HG02973 (cell line): ENCODE data around the gene RNF166.
"Not testable (repeated sequence)": the region's sequence is repeated elsewhere in the genome, so short reads cannot be mapped to it uniquely, and the experiment has no call there.

Experiments used
- ATAC-seq: cut with Tn5 transposase; IDR thresholded peaks from one replicate; pipeline ENCODE4 v1.9.1; 2021; ENCODE audit warnings: moderate library complexity; ENCODE audit not compliant: unreplicated experiment

Gene RNF166

DNA sequence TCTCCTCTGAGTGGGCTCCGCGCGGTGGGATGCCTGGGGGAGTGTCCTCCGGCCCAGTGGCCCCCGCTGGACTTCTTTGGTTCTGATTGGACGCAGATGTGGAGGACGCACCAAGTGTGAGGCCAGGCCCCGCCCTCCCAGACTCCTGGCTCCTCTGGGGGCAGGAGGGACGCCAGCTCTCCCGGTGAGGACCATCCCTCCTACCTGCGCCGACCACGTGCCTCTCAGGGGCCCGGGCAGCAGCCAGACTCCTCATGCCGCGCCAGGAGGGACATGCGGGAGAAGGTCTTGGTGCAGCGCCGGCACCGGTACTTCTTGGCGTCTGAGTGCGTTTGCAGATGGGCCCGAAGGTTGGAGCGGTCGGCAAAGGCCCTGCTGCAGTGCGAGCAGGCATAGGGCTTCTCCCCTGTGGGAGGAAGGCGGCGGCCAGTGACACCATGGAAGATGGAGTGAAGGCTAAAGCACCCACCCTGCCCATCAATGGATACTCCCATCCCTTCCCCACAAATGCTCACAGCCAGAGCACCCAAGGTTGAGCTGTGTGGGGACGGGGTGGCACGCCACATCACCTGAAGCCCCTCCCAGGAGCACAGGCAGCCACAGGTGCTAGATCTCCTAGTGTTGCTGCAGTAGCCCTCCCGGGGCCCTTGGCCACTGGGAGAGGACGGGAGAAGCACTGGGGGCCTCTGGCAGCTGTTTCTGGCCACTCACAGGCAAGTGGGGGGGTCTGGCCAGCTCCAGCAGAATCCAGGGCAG lies 27.8 kb downstream of the RNF166 start:
- ATAC-seq: no peak

DNA sequence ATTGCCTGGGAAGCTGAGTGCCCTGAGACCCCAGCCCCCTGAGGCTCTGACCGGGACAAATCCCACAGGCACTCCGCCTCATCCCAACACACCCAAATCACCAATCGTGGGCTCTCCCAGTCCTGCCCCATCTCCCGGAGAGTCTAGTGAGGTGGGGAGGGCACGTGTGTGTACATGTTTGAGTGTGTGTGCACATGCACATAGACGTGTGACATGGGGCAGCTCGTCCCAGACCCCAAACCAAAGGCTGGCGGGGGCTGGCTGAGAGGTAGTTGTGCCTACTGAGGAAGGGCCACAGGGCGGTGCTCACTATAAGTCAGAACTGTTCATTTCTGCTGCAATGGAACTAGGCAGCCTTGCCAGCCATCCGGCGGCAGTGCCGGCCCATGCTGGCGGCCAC lies 28.5 kb downstream of the RNF166 start:
- ATAC-seq: no peak

DNA sequence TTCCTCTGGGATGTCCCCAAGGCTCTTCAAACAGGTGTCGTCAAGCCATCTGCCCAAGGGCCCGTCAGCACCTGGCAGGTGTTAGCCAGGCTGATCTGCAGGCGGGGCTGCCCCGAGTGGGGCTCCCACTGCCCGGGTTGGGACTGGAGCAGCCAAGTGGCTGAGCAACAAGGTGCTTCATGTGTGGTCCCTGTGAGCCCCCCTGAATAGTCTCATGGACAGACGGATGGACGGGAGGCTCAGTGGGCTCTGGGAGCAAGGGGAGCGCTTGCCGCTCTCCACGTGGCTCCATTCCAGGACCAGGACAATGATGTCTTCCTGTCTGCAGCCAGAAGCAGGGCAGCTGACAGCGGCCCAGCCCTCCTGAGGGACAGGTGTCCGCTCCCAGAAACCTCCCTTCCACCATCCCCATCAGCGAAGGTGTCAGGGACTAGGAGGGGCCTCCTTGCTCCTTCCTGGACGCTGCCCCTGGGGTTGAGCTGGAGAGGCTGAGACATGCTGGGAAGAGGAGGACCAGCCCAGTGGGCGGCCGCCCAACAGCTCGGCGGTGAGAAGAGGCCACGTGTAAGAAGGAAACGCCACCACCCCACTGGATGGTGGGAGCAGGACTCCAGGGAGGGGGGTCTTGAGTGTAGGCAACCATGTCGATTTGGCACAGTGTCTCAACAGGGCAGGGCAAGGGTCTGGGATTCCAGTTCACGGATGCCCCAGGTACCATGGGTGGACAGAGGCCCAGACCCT lies 29.5 kb downstream of the RNF166 start:
- no peak for ATAC-seq

- ATAC-seq: no peak
Measured at GRCh38 chr16:88673716-88674379, 32.4 kb downstream of the RNF166 start.

DNA sequence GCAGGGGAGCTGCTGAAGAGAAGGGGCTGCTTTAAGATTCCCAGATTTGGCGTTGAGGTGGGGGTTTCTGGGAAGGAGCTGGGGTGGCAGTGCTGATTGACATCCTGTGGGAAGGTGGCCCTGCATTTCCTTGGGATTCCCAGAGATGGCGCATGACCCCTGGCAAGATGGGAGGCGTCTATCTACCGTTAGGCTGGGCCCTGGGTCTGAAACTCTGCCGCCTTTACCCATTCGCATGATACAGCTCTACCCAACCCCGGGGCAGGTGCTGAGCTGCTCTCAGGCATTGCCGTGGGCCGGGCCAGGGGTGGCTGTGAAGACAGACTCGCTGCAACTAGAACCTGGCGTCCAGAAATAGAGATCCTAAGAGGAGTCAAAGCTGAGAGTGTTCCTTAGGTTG lies 33.4 kb downstream of the RNF166 start:
- no peak for ATAC-seq

- ATAC-seq: no peak
Measured at GRCh38 chr16:88671806-88672205, 34.4 kb downstream of the RNF166 start.

DNA sequence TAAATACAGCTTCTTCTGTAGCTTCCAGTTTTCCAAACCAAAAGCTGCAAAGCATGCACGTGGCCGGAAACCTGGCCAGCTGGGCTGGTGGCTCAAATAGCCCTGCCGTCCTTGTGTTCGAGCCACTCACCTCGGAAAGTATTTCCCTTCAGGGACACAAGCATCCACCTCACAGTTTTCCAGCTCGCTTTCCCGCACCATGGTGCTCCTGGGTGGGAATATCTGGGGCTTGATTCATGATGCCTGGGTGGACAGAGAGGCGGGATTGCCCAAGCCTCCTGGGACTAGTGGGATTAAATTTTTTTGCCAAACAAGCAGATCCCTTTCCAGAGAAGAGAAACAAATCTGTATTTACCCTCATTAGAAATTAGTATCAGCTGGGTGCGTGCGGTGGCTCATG lies 36.2 kb downstream of the RNF166 start:
- ATAC-seq: no peak

GRCh38 chr16:88669493-88669892 lies 36.7 kb downstream of the RNF166 start:
- ATAC-seq: not testable (repeated sequence)

DNA sequence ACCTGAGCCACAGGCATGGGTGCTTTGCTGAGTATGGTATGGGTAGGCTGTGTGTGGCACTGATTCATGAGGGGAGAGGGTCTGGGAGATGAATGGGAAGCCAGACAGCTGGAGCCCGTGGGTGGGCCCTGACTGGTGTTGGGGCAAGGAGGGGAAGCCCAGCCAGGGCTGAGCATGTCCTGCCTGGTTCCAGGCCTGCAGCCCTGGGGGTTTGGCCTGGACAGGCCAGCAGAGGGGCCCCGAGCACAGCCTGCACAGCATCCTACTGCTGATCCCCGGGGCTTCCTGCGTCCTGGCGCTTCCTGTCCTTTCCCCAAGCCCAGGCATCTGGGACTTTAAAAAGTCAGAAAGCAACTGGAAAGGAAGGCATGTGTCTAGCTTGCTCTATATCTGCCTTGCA lies 38.7 kb downstream of the RNF166 start:
- ATAC-seq: no peak

GRCh38 chr16:88665570-88665969 lies 40.6 kb downstream of the RNF166 start:
- ATAC-seq: no peak

DNA sequence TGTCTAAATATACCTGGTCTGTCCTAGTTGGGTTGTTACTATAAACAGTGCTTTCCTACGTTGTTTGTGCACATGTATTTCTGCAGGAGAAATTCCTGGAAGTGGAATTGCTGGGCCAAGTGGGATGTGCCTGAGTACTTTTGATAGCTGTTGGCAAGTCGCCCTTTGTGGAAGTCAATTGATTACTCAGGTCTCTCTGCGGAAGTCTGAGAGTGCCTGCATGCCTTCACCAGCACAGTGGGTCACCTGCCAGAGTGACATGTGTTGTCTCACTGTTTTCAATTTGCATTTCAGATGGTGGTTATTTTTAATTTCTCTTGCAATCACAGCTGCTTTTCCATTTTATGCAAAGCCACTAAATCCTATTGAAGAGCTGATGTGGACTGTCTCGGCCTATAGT lies 41.1 kb downstream of the RNF166 start:
- ATAC-seq: no peak

DNA sequence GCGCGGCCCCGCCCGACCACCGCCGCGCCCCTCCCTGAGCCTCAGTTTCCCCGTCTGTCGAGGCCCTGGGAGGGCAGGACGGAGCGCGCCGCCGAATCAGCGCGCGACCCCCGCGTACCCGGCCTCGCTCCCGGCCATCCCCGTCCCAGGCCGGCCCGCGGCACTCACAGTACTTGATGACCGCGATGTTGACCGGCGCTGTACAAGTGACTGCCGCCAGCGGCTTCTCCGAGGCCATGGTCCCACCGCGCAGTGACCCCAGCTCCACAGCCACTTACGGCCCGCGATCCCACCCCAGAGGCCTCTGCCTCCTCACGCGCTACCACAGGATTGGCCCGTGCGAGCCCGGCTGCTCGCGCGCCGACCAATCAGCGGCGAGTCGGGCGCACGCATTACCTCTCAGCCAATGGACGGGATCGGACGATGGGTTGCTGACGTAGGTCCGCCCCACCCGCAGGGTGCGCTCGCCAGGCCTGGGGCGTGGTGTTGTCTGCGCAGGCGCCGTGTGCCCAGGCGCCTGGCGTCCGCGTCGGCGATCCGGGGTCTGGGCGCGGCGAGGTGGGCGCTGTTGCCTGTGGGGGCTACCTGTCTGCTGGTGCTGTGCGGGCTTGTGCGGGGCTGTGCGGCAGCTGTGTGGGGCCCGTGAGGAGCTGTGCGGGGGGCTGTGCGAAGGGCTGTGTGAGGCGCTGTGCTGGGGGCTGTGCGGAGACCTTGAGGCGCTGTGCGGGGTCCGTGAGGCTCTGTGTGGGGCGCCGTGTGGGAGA lies 43.2 kb downstream of the RNF166 start, which contains the start of gene MVD:
Gene MVD, minus strand, starts transcription at position 249 of the 764 bp plus-strand sequence. Its CDS starts 11 bp downstream, at position 238.
- peak; percentile 87 for ATAC-seq

DNA sequence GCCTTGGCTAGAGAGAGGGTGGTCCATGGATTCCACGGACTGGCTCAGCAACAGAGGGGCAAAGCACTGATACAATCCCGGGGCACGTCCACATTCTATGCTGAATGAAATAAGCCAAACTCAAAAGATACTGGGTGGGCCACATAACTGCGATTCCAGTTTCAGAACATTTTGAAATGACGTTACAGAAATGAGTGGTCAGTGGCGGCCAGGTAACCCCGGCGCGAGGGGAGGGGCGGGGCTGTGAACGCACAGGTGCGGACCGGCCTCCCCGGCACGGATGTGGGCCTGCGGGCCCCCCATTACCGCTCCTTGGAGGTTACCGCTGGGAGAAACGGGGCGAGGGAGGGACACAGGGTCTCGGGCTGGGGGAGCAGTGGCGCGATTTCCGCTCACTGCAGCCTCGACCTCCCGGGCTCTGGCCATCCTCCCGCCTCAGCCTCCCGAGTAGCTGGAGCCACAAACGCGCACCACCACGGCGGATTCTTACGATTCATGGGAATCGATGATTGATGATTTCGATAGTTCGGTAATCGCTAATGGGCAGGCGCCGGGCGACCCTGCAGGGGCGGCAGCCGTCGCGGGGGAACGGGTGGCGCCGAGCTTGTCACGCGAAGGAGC lies 43.9 kb downstream of the RNF166 start:
- ATAC-seq: no peak

DNA sequence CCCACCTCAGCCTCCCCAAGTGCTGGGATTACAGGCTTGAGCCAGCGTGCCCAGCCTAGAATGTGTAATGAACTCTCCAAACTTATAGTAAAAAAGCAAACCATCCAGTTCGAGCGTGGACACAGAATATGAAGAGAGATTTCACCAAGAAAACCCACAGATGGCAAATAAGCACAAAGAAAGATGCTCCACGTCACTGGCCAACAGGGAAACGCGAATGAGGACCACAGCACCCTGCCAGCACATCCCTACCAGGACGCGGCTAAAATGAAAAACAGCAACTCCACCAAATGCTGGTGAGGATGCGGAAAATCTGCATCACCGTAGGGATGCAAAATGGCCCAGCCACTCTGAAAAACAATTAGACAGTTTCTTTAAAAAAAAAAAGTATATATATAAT lies 44.7 kb downstream of the RNF166 start:
- no peak for ATAC-seq

DNA sequence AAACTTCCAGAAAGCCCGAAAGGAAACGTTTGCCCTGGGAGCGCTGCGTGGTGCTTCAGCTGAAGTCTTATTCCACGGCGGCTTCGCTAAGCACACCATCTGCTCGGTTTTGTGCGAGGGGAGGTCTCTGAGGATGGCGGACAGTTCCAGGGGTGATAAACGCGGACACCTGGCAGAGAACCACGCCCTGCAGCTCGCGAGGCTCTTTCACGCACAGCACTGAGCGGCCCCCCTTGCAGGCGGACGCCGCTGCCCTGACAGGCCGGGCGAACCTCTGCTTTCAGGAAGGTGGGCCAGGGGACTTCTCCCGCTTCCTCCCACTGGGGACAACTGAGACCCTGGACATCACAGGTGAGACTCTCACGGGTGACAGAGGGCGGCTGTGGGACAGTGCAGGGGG lies 47.0 kb downstream of the RNF166 start:
- no peak for ATAC-seq

DNA sequence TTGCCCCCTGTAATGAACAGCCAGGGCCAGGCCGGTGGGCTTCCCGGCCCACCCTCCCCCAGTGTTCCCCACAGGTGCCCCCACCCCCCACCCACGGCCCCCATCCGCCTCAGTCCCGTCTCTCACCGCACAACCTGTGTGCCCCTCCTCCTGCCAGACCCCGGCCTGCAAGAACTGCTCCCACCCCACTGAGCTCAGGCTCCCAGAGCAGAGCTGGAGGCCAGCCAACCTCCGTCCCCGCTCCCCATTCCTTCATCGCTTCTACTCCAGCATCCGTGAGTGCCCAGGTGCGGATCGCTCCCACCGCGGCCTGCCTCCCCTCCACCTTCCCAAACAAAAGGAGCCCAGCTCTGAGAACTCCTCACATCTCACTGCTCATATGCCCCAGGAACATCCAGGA lies 47.5 kb downstream of the RNF166 start:
- no peak for ATAC-seq

- no peak for ATAC-seq
Measured at GRCh38 chr16:88657371-88657770, 48.8 kb downstream of the RNF166 start.

DNA sequence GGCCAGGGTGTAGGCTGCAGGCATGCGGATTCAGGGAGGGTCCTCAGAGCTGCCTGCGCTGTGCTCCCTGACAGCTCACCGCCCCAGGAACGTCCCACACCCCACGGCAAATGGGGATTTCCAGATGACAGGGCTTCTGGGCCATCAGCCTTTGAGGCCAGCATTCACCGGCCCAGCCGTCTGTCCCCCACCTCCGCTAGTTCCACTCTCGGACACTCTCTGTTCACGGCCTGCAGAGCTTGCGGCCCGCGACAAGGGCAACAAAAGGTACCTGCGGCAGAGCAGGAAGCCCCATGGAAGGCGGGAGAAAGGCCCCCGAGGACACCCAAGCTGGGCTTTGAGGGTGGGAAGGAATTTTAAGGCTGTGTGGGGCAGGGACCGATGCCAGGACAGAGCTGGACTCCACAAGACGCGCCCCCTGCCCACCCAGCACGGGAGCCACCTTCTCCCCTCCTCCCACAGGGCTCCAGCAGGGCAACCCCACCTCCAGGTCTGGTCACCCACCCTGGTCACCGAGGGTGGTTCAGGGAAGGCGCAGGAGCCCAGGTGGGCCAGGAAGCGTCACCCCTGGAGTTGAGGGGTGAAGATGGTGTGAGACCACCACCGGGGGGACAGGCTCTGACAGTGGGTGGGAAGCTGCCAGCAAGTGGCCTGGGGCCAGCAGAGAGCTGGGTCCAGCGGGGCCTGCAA lies 49.8 kb downstream of the RNF166 start:
- no peak for ATAC-seq

DNA sequence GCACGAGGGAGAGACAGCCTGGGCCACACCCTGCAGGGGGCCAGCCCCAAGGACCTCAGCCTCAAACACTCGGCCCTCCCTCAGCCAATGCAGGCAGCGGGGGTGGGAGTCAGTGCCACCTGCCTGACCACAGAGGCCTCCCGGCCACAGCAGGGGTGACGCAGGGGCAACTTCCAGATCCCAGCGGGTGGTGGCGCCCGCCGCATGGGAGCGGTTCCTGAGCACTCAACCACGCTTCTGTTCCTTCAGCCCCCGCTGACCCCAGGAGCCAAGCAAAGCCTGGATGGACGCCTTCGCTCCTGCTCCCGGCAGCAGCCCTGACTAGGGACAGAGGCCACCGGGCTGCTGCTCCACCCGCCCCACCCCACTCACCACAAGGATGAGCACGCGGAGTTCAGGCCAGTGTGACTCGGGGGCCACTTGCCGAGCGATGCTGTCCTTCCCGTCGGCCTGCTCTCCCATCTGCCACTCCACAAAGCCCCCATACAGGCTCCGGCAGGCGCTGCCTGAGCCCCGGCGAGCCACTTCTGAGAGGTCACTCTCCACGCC lies 50.4 kb downstream of the RNF166 start:
- no peak for ATAC-seq
